Measurements from ENCODE around the gene RASGRP1.

- TF ChIP-seq POLR2A (IDR thresholded peaks at IDR 0.05) (no peak), CTCF (IDR thresholded peaks at IDR 0.05) (peak; percentile 77 to 95 (median 88))
Observed at GRCh38 chr15:38440353-38441129, 124.1 kb downstream of the RASGRP1 start.
